Measurements from ENCODE around the gene MRPS2. TPM values are rescaled to one million over a fixed set of nuclear protein-coding genes. Genes with fewer than 3 reads are reported as not detected.
"Not testable (repeated sequence)": the region's sequence is repeated elsewhere in the genome, so short reads cannot be mapped to it uniquely, and the experiment has no call there.

The MRPS2 gene
- total and polyA plus RNA-seq, 5 experiments from 2014 or later: 28.3 to 64.0 (median 35.7) TPM

GRCh38 chr9:135524130-135524861, 23.8 kb downstream of the MRPS2 start:
- H3K36me3 Mint-ChIP-seq: no peaks in the 10 kb centered on the region
- POLR2A ChIA-PET: no interaction called here
- H3K9me3 Mint-ChIP-seq: no peaks in the 10 kb centered on the region
- H3K27ac Mint-ChIP-seq: no peak overlapping the region
- no peak for ATAC-seq
- peak in 1 of 10 donors; percentile 13 for DNase-seq
- H3K27me3 Mint-ChIP-seq: peaks cover 0 to 12% (median 4%) of the 10 kb centered on the region in 5 donors
- H3K4me3 Mint-ChIP-seq: no peak overlapping the region
- no peaks in the 10 kb centered on the region for H3K4me1 Mint-ChIP-seq

- ATAC-seq: no peak
- Mint-ChIP-seq H3K4me1 (no peaks in the 10 kb centered on the region), H3K27ac (no peak overlapping the region)
Observed at GRCh38 chr9:135525241-135526088, 25.0 kb downstream of the MRPS2 start.

GRCh38 chr9:135526089-135526729, 25.7 kb downstream of the MRPS2 start:
- peaks cover 2 to 17% (median 10%) of the 10 kb centered on the region in 5 donors for H3K27me3 Mint-ChIP-seq
- POLR2A ChIA-PET: no interaction called here
- no peak overlapping the region for H3K27ac Mint-ChIP-seq
- H3K36me3 Mint-ChIP-seq: peaks cover 0 to 4% (median 0%) of the 10 kb centered on the region in 3 donors
- no peak overlapping the region for H3K4me3 Mint-ChIP-seq
- no peak for ATAC-seq
- DNase-seq: peak in 1 of 10 donors; percentile 14
- H3K9me3 Mint-ChIP-seq: peaks cover 0 to 1% (median 0%) of the 10 kb centered on the region in 9 donors
- H3K4me1 Mint-ChIP-seq: no peaks in the 10 kb centered on the region

More at GRCh38 chr9:135525241-135526088, 25.0 kb downstream of the MRPS2 start:
- H3K4me3 Mint-ChIP-seq: no peak overlapping the region
- POLR2A ChIA-PET: no interaction called here
- H3K9me3 Mint-ChIP-seq: peaks cover 0 to 1% (median 0%) of the 10 kb centered on the region in 9 donors
- peaks cover 2 to 12% (median 5%) of the 10 kb centered on the region in 5 donors for H3K27me3 Mint-ChIP-seq
- peaks cover 0 to 3% (median 0%) of the 10 kb centered on the region in 3 donors for H3K36me3 Mint-ChIP-seq
- peak in 1 of 10 donors; percentile 7 for DNase-seq

GRCh38 chr9:135526730-135527571, 26.5 kb downstream of the MRPS2 start:
- peak in 1 of 10 donors; percentile 14 for DNase-seq
- ATAC-seq: no peak
- no peaks in the 10 kb centered on the region for H3K4me1 Mint-ChIP-seq
- H3K4me3 Mint-ChIP-seq: no peak overlapping the region
- POLR2A ChIA-PET: no interaction called here
- H3K36me3 Mint-ChIP-seq: peaks cover 0 to 4% (median 0%) of the 10 kb centered on the region in 3 donors
- H3K27me3 Mint-ChIP-seq: peaks cover 6 to 22% (median 18%) of the 10 kb centered on the region in 5 donors
- peak overlapping the region in 1 of 10 donors; percentile 34 for H3K27ac Mint-ChIP-seq
- peaks cover 0 to 1% (median 0%) of the 10 kb centered on the region in 9 donors for H3K9me3 Mint-ChIP-seq

- H3K4me3 Mint-ChIP-seq, H3K9me3 Mint-ChIP-seq, ATAC-seq, DNase-seq, H3K36me3 Mint-ChIP-seq, H3K27ac Mint-ChIP-seq, POLR2A ChIA-PET, H3K4me1 Mint-ChIP-seq: not testable (repeated sequence)
- H3K27me3 Mint-ChIP-seq: peaks cover 6 to 27% (median 21%) of the 10 kb centered on the region in 5 donors
Observed at GRCh38 chr9:135528842-135529435, 28.5 kb downstream of the MRPS2 start.

GRCh38 chr9:135530146-135530545, 29.7 kb downstream of the MRPS2 start:
- peaks cover 6 to 38% (median 29%) of the 10 kb centered on the region in 5 donors for H3K27me3 Mint-ChIP-seq
- no peak overlapping the region for H3K4me3 Mint-ChIP-seq
- ATAC-seq (no peak), DNase-seq (no peak)
- H3K27ac Mint-ChIP-seq: peak overlapping the region in 2 of 10 donors; percentile 23 to 41
- POLR2A ChIA-PET: no interaction called here
- H3K36me3 Mint-ChIP-seq: peaks cover 0 to 4% (median 0%) of the 10 kb centered on the region in 3 donors
- no peaks in the 10 kb centered on the region for H3K4me1 Mint-ChIP-seq
- peaks cover 0 to 1% (median 0%) of the 10 kb centered on the region in 9 donors for H3K9me3 Mint-ChIP-seq

- POLR2A ChIA-PET: no interaction called here
- Mint-ChIP-seq H3K9me3 (peaks cover 0 to 1% (median 0%) of the 10 kb centered on the region in 9 donors), H3K27me3 (peaks cover 6 to 38% (median 29%) of the 10 kb centered on the region in 5 donors), H3K4me1 (no peaks in the 10 kb centered on the region), H3K4me3 (no peak overlapping the region), H3K27ac (no peak overlapping the region), H3K36me3 (peaks cover 0 to 4% (median 0%) of the 10 kb centered on the region in 3 donors)
- ATAC-seq (no peak), DNase-seq (peak in 1 of 10 donors; percentile 8)
Observed at GRCh38 chr9:135531096-135531495, 30.6 kb downstream of the MRPS2 start.

GRCh38 chr9:135533113-135533512, 32.6 kb downstream of the MRPS2 start:
- Mint-ChIP-seq H3K36me3 (peaks cover 0 to 4% (median 0%) of the 10 kb centered on the region in 3 donors), H3K9me3 (peaks cover 0 to 1% (median 0%) of the 10 kb centered on the region in 9 donors), H3K4me3 (no peak overlapping the region), H3K27me3 (peaks cover 8 to 44% (median 32%) of the 10 kb centered on the region in 5 donors), H3K27ac (no peak overlapping the region), H3K4me1 (no peaks in the 10 kb centered on the region)
- peak in 1 of 10 donors; percentile 5 for DNase-seq
- POLR2A ChIA-PET: no interaction called here
- no peak for ATAC-seq

GRCh38 chr9:135533674-135534073, 33.2 kb downstream of the MRPS2 start:
- no peak for ATAC-seq
- Mint-ChIP-seq H3K27ac (no peak overlapping the region), H3K4me3 (no peak overlapping the region), H3K27me3 (peaks cover 9 to 44% (median 37%) of the 10 kb centered on the region in 5 donors), H3K36me3 (peaks cover 0 to 4% (median 0%) of the 10 kb centered on the region in 3 donors), H3K9me3 (peaks cover 0 to 1% (median 0%) of the 10 kb centered on the region in 9 donors), H3K4me1 (no peaks in the 10 kb centered on the region)
- peak in 1 of 10 donors; percentile 7 for DNase-seq
- POLR2A ChIA-PET: no interaction called here

- H3K4me1 Mint-ChIP-seq, H3K36me3 Mint-ChIP-seq, DNase-seq, ATAC-seq, H3K27ac Mint-ChIP-seq, H3K4me3 Mint-ChIP-seq, POLR2A ChIA-PET, H3K9me3 Mint-ChIP-seq: not testable (repeated sequence)
- peaks cover 9 to 48% (median 39%) of the 10 kb centered on the region in 5 donors for H3K27me3 Mint-ChIP-seq
Observed at GRCh38 chr9:135534192-135534711, 33.8 kb downstream of the MRPS2 start.

GRCh38 chr9:135534826-135535225, 34.3 kb downstream of the MRPS2 start:
- POLR2A ChIA-PET, DNase-seq, H3K27ac Mint-ChIP-seq, H3K4me3 Mint-ChIP-seq, ATAC-seq, H3K9me3 Mint-ChIP-seq, H3K4me1 Mint-ChIP-seq, H3K36me3 Mint-ChIP-seq: not testable (repeated sequence)
- H3K27me3 Mint-ChIP-seq: peaks cover 9 to 51% (median 43%) of the 10 kb centered on the region in 5 donors
